ENCODE measurements around the gene TMPRSS11D.

The TMPRSS11D gene, protein sequence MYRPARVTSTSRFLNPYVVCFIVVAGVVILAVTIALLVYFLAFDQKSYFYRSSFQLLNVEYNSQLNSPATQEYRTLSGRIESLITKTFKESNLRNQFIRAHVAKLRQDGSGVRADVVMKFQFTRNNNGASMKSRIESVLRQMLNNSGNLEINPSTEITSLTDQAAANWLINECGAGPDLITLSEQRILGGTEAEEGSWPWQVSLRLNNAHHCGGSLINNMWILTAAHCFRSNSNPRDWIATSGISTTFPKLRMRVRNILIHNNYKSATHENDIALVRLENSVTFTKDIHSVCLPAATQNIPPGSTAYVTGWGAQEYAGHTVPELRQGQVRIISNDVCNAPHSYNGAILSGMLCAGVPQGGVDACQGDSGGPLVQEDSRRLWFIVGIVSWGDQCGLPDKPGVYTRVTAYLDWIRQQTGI

DNA sequence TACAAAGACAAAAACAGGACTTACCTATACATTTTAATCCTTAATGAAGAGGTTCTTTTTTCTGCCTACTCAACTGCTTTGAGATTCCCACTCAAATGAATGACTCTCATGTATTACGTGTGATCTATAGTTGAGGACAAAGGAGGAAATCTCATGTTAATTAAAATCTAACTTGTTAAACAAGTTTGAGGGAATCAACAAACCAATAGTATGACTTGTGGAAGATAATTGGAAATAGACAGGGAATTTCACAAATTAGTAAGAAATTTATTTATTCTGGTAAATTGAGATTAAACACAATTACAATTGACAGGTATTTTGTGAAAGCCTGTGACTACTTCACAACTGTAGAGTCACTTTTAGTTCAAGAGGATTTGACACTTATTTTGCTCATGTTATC lies at the start of gene TMPRSS11D:
TSS of gene TMPRSS11D (minus strand) at position 101 of the 400 bp plus-strand sequence. CDS start at position 32, 69 bp downstream.
- DNase-seq: no peak

DNA sequence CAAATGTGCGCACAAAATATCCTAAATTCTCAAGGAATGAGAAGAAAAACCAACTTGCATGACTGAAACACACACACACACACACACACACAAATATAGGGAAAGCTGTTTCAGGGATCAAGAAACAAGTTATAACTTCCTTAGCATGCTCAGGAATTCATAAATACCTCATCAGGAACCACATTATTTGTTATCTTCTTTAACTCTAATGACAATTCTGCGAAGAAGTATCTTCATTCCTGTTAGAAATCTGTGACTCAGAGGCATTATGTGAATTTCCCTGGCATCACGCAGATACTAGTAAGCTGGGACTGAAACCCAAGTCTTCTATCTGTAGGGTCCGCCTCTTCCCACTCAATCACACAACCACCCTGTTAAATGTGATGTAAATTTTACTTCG lies 49.2 kb upstream of the TMPRSS11D start:
- DNase-seq: no peak

DNA sequence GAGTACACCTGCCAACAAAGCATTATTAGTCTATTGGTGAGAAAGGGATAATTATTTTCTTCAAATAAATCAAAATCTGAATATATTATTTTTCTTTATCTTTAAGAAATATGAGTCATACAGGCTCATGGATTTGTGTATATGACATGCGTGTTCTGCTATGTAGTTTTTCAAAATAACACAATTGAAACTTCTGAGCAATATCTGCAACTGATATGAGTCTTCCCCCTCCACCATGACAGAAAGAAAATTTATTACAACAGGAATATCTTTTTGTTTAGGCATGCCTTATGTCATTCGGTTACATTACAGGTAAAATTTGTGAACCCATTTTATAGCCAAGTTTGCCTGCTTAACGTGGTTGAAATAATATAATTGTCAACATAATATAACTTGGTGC lies 47.5 kb upstream of the TMPRSS11D start:
- no peak for DNase-seq

DNA sequence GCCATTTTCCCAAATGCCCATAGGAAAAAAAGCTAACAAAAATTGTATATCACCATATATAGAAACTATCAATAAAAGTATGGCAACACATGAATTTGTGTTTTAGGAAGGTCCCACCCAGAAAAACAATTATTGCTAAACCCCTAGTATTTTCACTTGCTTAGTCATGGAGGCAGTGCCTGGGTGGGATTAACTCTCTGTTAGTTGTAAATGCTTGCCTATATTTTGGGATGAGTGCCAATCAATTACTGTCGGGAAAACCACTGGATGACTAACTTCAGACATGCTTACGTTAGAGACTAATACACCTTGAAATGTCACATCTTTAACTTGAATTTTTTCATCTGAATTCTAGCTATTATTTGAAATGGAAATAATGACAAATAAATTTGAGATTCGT lies 45.6 kb upstream of the TMPRSS11D start:
- DNase-seq: no peak

DNA sequence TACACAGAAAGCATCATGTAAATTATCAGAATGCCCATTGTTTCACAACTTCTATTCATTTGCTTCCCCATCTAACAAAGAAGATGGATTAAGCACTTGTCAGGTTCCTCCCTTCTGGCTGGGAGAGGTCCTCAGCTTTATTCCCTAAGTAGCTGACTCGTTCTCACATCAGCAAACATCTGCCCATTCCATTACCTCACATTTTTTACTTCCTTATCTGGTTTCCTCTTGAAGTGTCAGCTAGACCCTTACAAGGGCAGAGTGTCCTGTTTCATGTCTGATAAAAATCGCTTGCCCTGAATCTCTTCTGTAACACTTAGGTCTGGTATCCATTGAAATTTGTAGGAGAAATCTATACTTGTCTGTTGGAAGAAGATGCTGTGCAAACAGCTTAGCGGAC lies 44.7 kb upstream of the TMPRSS11D start:
- DNase-seq: no peak

DNA sequence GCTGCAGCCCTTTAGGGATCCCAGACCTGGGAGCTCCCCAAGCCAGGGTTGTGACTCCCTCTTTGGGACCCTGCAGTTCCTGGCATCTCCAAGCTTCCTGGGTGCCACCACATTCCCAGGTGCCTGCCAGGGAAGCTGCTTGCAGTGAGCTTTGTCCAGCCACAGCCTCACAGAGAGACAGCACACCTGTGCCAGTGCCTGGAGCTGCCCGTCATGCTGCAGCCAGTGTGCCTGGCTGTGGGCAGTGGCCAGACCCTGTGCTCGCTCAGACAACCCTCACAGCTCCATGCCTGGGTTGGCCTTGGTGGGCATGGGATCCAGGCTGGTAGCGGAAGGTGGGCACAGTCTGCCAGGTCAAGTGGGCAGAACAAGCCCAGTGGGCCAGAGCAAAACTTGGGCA lies 43.4 kb upstream of the TMPRSS11D start:
- no peak for DNase-seq

DNA sequence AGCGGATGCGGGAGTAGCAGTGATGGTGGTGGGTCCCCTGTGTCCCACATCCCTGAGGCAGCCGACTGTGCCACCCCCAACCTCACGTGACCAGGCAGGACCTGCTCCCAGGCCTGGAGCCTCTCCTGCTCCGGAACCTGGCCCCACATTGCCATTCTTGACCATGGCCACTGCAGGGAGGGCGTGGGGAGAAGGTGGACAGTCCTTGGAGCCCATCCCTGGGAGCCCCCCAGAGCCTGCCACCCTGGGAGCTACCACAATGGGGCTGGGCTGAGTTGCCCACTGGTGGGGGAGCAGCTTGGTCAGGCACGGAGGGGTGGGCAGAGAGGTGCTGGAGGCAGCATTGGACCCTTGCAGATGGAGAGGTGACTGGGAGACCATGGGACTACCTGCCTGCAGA lies 42.7 kb upstream of the TMPRSS11D start:
- DNase-seq: no peak

DNA sequence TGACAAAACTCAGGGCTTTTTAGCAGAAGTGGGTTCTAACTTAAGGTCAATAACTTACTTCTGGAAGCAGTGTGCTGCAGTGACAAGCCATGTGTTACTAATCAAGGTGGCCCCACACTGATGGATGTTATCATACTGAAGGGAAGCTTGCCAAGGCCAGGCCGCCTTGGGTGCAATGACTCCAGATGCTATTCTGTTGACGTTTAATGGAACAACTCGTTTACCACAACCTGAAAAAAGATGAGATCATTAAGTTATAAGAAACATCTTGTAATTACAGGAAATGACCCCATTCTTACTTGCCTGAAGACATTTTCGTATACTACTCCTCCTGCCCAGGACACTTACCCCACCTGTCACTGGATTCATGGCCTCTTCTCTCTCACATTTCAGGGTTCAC lies 38.9 kb upstream of the TMPRSS11D start:
- no peak for DNase-seq

DNA sequence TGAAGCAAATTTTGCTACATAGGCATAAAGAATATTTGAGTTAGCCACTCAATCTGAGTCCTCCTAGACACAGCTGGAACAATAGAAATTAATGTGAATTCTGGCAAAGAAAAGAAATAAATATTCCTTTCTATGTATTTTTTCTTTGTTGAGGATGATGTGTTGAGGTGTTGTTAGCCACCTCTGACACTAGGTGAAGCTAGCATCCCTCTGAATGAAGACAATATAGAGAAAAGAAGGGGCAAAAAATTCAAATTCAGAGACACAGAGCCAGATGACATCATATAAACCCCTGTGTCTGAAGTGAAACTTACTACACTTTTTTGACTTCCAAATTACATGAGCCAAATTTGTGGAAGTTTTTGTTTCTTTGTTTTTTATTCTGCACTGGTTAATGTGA lies 34.6 kb upstream of the TMPRSS11D start:
- DNase-seq: no peak

DNA sequence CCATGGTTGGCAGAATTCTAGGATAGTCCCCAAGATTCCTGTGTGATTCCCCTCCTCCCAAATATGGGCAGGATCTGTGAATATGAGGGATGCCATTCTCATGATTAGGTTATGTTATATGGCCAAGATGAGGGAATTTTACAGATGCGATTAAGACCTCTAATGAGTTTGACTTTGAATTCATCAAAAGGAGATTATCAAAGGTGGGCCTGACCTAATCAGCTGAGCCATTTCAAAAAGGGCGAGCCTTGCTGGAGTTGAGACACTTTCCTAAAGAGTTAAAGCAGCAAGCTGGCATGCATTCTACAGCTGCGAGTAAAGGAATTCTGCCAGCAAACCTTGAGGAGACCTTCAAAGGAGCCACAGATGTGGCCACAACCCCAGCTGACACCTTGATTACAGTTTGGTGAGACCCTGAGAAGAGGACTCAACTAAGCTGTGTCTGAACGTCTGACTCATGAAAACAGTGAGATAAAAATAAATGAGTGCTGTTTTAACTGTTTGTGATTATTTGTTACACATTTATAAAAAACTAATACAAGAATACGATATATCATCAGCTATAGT lies 31.7 kb upstream of the TMPRSS11D start:
- no peak for DNase-seq

DNA sequence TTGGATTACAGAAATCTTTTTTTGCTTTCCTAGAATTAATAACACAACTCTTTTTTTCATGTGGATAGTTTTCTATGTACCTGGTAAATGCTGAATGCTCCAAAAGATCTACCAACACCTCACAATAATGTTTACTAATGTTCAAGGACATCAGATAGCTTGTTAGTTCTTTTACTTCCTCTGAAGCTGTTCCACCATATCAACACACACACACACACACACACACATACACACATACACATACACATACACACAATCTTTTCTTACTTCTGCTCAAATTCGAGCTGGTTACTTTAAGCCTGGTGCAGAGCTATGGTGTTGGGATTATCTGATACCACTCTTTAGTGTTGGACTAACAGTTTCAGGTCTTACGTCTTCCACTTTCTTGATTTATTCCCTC lies 28.3 kb upstream of the TMPRSS11D start:
- no peak for DNase-seq

DNA sequence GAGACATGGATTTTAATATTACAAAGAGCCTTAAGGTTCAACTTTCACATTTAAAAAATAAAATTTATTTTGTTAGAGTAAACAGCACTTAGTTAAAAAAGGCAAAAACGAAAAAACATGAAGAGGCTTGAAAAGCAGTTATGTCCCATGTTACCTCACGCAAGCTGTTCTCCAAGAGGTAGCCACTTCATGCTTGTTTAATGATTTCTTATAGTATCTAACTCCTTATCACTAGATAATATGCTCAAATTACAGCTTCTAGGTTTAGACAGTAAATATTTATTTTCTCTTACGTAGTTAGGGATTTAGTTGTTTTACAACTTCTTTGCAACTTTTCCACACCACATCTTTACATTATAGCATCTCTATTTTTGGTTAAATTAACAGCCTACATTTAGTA lies 27.8 kb upstream of the TMPRSS11D start:
- DNase-seq: no peak

DNA sequence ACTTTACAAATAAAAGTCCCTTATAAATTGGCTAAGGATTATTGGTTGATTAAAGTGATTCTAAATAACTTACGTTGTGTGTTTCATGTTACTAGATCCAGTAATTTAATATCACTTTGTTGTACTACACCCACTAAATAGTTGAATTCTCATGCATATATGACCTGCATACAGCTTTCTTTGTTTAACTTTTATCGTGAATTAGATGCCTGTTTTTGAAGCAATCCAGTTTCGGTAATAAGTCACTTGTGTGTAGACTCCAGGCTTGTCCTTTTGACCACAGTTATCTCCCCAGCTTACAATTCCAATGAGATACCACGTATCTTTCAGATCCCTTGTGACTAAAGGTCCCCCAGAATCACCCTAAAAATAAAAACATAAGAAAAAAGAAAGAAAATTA lies 27.3 kb upstream of the TMPRSS11D start:
- DNase-seq: no peak

DNA sequence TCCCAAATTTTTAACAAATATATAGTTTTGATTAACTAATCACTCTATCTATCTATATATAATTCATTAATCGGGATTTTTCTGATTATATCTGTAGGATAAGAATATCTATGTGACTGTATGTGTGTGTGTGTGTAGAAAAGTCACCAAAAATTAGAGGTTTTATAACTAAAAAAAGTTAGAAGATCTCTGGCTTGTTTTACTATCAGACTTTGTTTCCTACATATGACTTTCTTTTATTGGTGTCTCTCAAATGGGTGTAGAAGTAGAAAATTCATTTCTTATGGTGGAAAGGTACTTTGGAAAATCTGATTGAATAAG lies 26.7 kb upstream of the TMPRSS11D start:
- DNase-seq: no peak

DNA sequence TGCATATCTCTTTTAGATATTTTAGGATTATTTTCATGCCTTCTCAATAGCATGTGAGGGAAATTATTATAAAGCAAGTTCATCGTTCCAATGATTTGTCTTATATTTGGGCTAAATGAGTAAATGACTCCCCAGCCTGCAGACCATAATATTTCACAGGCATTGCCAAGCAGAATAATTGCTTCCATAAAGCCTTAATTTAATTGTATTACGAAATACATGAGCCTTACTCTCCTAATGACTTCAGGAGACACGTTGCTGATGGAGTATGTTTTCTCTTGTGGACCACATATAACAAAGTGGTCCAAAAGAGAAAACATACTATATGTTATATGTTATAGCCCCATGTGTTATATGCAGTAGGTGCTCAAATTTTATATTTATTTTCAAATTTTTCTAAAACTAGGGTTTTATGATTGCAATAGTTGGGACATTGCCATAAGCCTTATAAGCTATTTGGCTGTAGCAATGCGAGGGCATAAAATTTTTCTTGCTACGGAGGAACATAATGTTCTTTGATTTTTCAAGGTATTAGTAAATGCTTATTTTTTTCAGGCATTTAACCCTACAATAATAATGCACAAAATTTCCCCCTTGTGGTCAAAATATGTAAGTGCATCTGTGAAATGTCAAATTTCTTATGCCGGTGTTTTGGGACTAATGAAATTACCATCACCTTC lies 26.2 kb upstream of the TMPRSS11D start:
- no peak for DNase-seq

DNA sequence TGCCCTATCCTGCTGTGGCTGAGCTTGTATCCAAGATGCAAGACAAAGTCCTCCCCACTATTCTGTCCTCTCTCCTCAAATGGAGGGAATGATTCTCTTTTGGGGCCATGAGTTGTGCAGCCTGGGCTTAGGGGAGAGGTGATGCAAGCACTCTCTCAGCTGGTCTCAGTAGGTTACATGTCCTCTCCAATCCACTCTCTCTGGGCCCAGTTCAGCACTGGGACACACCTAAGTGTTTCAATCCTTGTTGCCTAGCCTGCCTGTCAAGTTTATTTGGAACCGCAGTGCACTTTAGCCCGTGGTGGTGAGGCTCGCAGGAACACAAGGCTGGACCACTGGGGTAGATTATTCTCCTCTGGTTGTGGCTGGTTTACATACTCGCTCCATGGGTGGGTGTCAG lies 23.8 kb upstream of the TMPRSS11D start:
- no peak for DNase-seq

DNA sequence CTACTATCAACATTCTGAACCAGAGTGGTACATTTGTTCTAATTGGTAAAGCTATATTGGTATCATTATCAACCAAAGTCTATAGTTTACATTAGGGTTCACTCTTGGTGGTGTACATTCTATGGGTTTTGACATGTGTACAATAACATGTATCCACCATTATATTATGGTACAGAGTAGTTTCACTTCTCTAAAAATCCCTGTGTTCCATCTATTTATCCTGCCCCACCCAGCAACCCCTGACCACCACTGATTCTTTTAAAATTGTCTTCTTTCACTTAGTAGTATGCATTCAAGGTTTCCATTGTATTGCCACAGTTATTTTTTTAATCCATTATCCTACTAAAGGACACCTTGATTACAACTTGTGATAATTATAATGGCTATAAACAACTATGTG lies 15.3 kb upstream of the TMPRSS11D start:
- no peak for DNase-seq

DNA sequence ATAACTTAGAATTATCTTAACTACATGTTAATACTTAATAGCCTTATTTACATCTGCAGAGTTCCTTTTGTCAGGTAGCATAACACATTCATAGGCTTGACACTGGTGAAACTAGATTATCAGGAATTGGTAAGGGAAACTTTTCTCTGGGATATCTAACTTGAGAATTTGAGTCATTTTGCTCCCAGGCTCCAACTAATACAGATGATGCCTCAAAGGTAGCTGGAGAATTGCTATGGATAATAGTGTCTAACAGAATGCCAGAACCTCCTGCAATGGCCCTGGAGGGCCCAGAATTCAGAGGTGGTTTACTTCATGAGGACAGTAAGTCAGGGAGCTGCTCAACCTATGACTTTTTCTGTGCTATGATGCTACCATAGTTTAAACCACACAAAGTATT lies 13.9 kb upstream of the TMPRSS11D start:
- DNase-seq: no peak

DNA sequence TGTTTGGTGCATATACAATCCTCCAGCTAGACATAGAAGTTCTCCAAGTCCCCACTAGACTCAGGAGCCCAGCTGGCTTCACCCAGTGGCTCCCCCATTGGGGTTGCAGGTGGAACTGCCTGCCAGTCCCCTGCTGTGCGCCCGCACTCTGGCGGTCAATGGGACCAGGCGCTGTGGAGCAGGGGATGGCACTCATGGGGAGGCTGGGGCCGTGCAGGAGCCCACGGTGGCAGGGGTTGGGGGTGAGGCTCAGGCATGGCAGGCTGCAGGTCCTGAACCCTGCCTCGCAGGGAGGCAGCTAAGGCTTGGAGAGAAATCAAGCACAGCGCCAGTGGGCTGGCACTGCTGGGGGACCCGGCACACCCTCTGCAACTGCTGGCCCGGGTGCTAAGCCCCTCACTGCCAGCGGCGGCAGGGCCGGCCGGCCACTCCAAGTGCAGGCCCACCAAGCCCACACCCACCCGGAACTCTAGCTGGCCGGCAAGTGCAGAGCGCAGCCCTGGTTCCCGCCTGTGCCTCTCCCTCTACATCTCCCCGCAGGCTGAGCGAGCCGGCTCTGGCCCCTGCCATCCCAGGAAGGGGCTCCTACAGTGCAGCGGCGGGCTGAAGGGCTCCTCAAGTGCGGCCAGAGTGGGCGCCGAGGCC lies 12.7 kb upstream of the TMPRSS11D start:
- no peak for DNase-seq

DNA sequence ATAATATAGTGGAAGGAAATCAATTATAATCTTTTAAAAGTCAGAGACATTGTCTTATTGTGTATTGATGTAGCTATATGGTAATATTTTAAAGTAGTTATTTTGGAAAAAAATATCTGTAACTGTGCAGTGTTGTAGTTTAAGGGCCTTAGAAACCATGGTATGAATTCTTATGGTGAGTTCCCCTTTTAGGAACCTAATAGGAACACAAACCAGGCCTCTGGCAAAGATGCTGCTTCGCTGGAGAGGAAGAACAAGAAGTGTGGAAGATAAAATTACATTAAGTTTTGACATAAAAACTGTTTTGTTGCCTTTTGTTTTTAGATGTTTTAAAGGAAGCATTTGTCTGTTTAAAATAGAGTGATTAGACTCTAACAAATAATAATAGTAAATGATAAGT lies 10.9 kb upstream of the TMPRSS11D start:
- DNase-seq: no peak

DNA sequence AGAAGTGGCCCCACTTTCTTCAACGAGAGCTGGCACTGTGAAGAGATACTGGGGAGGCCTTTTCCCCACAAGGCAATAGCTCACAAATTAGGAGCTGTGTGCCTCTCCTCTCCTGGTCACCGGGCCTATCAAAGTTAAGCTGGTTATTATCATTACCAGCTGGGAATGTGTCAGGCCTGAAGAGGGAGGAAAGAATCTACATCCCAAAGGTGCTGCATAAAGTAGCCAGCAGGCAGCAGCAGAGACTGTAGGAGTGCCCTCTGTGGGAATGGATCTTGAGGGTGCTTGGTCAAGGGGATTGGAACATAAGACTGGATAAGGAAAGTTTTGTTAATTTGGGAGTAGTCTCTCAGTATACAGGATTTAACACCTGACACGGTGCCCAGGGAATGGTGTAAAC lies 9.1 kb upstream of the TMPRSS11D start:
- DNase-seq: no peak

DNA sequence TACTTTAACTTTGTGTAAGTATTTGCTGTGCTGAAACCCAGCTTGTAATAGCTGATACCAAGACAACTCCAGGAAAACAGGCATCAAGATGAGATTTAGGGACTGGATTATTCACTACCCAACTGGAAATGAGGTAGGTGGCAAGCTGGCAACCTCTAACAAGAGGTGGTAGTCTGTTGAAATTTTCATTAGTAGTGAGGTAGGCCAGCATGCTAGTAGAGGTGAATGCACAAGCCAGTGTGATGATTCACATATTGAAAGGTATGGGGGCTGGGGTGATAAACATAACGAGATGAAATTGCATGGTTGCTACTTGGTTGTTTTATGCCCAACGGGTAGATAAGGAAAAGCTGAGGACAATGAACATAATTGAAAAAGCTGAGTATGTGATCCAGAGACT lies 8.5 kb upstream of the TMPRSS11D start:
- DNase-seq: no peak

DNA sequence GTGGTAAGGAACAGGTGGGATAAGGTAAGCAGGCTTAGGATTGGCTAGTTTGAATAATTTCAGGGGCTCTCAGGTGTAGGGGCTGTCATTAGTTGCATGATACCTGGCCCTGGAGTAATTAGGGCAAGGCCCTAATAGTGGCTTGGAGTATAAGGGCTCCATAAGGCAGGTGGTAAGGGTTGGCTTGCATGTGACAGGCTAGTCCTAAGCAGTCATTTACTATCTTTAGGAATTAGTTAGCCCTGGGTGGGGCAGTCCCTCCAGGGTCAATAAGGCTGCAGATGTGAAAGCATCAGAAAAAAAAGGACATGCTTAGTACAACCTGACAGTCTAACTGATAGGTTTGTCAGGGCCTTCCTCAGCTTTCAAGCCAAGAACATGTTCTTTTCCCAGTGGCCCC lies 7.8 kb upstream of the TMPRSS11D start:
- DNase-seq: no peak

DNA sequence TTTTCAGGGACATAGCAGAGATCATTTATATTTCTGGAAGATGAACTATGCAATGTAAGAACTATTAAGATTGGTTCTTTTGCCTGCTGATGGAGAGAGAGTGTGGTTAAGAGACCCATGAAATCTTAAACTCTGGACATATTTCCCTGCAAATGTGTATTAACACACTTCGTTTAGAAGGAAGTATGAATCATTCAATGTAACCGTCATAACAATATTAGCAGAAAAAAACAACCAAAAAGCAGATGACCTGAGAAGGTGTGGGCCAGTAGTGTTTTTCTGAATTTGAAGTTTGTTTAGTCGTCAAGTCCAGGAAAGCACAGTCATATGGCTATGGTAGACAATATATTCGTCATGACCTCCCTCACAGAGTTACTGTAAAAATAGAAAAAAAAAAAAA lies 2.5 kb upstream of the TMPRSS11D start:
- DNase-seq: no peak

Measured in retina (tissue), 1 donor.